ENCODE results near the gene GRIN2C.

DNA sequence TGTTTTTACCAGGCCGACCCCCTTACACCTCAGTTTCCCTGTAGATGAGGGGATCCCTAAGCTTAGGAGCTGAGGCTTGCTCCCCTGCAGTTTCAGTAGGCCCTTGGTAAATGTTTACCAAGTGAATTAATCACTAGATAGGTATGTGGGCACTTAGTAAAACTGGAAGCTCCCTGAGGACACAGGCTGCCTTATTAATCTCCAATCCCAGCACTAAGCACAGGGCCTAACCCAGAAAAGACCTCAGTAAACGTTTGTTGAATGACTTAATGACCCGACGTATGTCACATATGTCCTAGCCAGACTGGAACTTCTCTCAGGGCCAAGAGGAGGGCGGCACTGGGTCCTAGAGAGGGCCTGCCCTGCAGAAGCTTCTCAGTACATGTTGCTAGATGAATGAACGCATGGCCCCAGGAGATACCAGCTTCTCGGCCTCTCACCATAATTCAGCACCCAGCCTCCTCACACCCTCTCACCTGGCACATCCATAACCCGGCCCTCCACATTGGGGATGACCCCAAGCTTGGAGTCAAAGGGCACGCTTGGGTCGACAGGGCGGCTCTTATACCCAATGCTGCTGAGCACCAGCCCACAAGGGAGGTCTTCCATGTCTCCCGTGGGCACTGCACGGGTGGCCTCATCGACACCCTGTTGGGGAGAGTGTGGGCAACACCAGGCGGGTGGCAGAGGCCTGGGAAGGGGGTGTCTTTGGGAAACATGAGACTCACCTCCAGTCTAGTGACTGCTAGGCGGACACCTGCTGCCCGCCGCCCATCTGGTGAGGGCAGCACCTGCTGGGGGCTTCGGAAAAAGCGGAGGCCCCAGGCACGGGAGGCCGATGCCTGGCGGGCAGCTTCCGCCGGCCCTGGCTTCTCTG is 4.0 kb upstream of the GRIN2C start:
- TF ChIP-seq, protein P1, sequence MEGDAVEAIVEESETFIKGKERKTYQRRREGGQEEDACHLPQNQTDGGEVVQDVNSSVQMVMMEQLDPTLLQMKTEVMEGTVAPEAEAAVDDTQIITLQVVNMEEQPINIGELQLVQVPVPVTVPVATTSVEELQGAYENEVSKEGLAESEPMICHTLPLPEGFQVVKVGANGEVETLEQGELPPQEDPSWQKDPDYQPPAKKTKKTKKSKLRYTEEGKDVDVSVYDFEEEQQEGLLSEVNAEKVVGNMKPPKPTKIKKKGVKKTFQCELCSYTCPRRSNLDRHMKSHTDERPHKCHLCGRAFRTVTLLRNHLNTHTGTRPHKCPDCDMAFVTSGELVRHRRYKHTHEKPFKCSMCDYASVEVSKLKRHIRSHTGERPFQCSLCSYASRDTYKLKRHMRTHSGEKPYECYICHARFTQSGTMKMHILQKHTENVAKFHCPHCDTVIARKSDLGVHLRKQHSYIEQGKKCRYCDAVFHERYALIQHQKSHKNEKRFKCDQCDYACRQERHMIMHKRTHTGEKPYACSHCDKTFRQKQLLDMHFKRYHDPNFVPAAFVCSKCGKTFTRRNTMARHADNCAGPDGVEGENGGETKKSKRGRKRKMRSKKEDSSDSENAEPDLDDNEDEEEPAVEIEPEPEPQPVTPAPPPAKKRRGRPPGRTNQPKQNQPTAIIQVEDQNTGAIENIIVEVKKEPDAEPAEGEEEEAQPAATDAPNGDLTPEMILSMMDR (IDR thresholded peaks at IDR 0.05; ENCODE audit: insufficient read depth, low read length, poor library complexity, severe bottlenecking) = no peak
- TF ChIP-seq EZH2phosphoT487 (conservative IDR thresholded peaks at IDR 0.05; ENCODE audit: low read length) = no peak

Measured in SU-DHL-6 (cell line).